Gastroesophageal sphincter (tissue), 4 donors: Measurements from ENCODE around the gene CPED1. TPM values are rescaled to one million over a fixed set of nuclear protein-coding genes. Genes with fewer than 3 reads are reported as not detected.

Source experiments
- ATAC-seq: fragments of 150-250 bp; one replicate; pipeline ENCODE4 v1.9.1; 2016; ENCODE audit warnings: mild to moderate bottlenecking, moderate library complexity
- H3K27ac ChIP-seq, 4 donors: fragments of 200-600 bp; sonication (generic) in 3 of 4; 1 replicate in 3 of 4; 2 replicates in 1 of 4; pipeline ENCODE4 v1.5.1; 2016 to 2019
- H3K27me3 ChIP-seq: fragments of 200-600 bp; sonication (generic); one replicate; pipeline ENCODE4 v1.5.1; 2019
- H3K36me3 ChIP-seq, 2 donors: fragments of 200-600 bp; sonication (generic); one replicate each; pipeline ENCODE4 v1.5.1; 2019; ENCODE audit warnings: control low read depth in 1 of 2
- H3K4me1 ChIP-seq, 3 donors: fragments of 200-600 bp; sonication (generic); 1 replicate in 2 of 3; 2 replicates in 1 of 3; pipeline ENCODE4 v1.5.1; 2016 to 2019; ENCODE audit warnings: control low read depth in 2 of 3
- H3K4me3 ChIP-seq, 2 donors: fragments of 200-600 bp; sonication (generic); one replicate each; pipeline ENCODE4 v1.5.1; 2019; ENCODE audit warnings: mild to moderate bottlenecking in 1 of 2, moderate library complexity in 1 of 2
- H3K9me3 ChIP-seq, 3 donors: fragments of 200-600 bp; sonication (generic); one replicate each; pipeline ENCODE4 v1.5.1; 2017 to 2019; ENCODE audit warnings: control low read depth in 2 of 3
- EP300 ChIP-seq: sonication (generic); formaldehyde crosslinking; IDR thresholded peaks from one replicate; pipeline ENCODE4 v1.6.1; 2017; ENCODE audit warnings: antibody characterized with exemption, mild to moderate bottlenecking
- POLR2A ChIP-seq, 2 donors: fragments of 450-650 bp; IDR thresholded peaks; one replicate each; pipeline ENCODE4 v1.6.1; 2017; ENCODE audit warnings: antibody characterized with exemption in 2 of 2, mild to moderate bottlenecking in 2 of 2, moderate library complexity in 1 of 2
- POLR2AphosphoS5 ChIP-seq: sonication (generic); formaldehyde crosslinking; IDR thresholded peaks from one replicate; pipeline ENCODE4 v1.6.1; 2017; ENCODE audit warnings: antibody characterized with exemption
- WGBS, 2 donors: methylation state at CpG; one replicate each; pipeline ENCODE4 v1.1.5; 2018; ENCODE audit warnings: low coverage in 1 of 2; 5-methylcytosine and 5-hydroxymethylcytosine counted together
- total RNA-seq, 4 donors: library from RNA; depleted of rRNA; stranded (reverse); fragments of >200 nt; gene quantifications; one replicate each; pipeline ENCODE4 v1.1.0, GENCODE V29; 2016
- TF ChIP-seq, protein P1 (sequence below), 4 experiments: fragments of 200-600 bp in 2 of 4; fragments of 450-650 bp in 2 of 4; sonication (generic) in 1 of 4; IDR thresholded peaks; one replicate each; pipeline ENCODE4 v1.5.1; 2017 to 2019; ENCODE audit warnings: antibody characterized with exemption in 4 of 4, mild to moderate bottlenecking in 2 of 4, moderate library complexity in 2 of 4

Gene CPED1
- 10 to 100 TPM; 35.1 to 97.7 (median 60.5) TPM for total RNA-seq

DNA sequence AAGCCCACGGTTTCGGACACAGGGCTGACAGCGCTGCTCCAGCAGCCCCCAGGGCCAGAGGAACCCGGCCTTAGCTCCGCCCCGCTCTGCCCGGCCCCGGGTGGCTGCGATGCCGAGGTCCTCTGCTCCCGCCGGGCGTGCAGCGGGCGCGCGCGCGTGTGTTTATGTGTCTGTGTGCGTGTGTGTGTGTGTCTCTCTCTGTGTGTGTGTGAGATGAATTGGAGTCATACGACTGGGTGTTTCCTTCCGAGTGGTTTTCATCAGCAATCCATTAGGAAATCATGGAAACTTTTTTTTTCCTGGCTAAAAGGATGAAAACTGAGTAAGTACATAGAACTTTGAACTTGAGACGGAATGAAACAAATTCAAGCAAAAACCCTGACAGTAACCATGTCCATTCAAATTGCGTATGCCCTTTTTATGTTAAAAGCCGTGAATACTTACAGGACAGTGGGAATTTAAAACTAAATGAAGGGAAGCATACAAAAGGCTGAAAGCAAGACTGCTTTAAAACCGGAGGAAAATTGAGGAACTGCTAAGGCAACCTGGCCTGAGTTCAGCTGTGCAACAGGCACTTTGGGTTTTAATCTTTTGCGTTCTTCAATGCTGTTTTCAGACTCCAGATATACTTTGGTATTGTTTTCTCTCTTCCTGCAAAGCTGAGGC lies at the start of gene CPED1:
TSS of gene CPED1 (plus strand) at position 121 of the 666 bp plus-strand sequence. CDS start 911 bp downstream, outside the sequence.
- peak; percentile 79 for ATAC-seq
- H3K4me1 ChIP-seq, result peaks cover 4 to 55% (median 6%) of the 10 kb centered on the region in 3 donors
- TF ChIP-seq POLR2AphosphoS5 (peak; percentile 80), EP300 (no peak), POLR2A (IDR thresholded peaks at IDR 0.05) (peak; percentile 15 to 16)
- TF ChIP-seq, protein P1, sequence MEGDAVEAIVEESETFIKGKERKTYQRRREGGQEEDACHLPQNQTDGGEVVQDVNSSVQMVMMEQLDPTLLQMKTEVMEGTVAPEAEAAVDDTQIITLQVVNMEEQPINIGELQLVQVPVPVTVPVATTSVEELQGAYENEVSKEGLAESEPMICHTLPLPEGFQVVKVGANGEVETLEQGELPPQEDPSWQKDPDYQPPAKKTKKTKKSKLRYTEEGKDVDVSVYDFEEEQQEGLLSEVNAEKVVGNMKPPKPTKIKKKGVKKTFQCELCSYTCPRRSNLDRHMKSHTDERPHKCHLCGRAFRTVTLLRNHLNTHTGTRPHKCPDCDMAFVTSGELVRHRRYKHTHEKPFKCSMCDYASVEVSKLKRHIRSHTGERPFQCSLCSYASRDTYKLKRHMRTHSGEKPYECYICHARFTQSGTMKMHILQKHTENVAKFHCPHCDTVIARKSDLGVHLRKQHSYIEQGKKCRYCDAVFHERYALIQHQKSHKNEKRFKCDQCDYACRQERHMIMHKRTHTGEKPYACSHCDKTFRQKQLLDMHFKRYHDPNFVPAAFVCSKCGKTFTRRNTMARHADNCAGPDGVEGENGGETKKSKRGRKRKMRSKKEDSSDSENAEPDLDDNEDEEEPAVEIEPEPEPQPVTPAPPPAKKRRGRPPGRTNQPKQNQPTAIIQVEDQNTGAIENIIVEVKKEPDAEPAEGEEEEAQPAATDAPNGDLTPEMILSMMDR (IDR thresholded peaks at IDR 0.05), result peak in 1 of 4 experiments; percentile 17
- no peaks in the 10 kb centered on the region for H3K27me3 ChIP-seq
- 0% methylated on average over 5 to 8 of the region's 27 CpGs for WGBS, 2 donors
- peak within 1 kb of the TSS; percentile 85 to 97 (median 90) for H3K27ac ChIP-seq
- H3K9me3 ChIP-seq, result no peaks in the 10 kb centered on the region
- no peaks in the 10 kb centered on the region for H3K36me3 ChIP-seq
- peak within 1 kb of the TSS; percentile 49 to 55 for H3K4me3 ChIP-seq

DNA sequence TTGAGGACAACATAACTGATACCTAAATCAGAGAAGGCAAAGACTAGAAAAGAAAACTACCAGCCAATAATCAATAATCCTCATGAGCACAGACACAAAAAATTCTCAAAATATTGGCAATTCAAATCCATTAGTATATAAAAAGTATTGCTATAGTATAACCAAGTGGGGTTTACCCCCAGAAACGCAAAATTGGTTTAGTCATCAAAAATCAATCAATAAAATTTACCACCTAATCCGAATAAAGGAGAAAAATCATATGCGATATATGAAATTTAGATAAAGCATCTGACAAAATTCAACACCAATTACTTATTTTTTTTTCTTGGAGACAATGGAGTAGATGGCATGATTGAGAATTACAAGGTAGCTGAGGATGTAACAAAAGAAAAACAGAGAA lies 49.2 kb upstream of the CPED1 start:
- Histone ChIP-seq H3K27me3 (no peaks in the 10 kb centered on the region), H3K36me3 (no peaks in the 10 kb centered on the region), H3K4me1 (no peaks in the 10 kb centered on the region), H3K9me3 (no peaks in the 10 kb centered on the region), H3K4me3 (no peak overlapping the region), H3K27ac (no peak overlapping the region)
- no peak for ATAC-seq
- TF ChIP-seq POLR2A (IDR thresholded peaks at IDR 0.05) (no peak), EP300 (no peak), POLR2AphosphoS5 (no peak)
- TF ChIP-seq, protein P1 (IDR thresholded peaks at IDR 0.05), result no peak
- 74 to 100% methylated on average over 1 to 3 of the region's 3 CpGs for WGBS, 2 donors

GRCh38 chr7:120941064-120941463 lies 47.4 kb upstream of the CPED1 start:
- ATAC-seq, result no peak
- no peaks in the 10 kb centered on the region for H3K36me3 ChIP-seq
- no peak overlapping the region for H3K4me3 ChIP-seq
- 13 to 17% methylated on average over 1 of the region's 1 CpG for WGBS, 2 donors
- no peak overlapping the region for H3K27ac ChIP-seq
- no peaks in the 10 kb centered on the region for H3K27me3 ChIP-seq
- H3K9me3 ChIP-seq, result no peaks in the 10 kb centered on the region
- H3K4me1 ChIP-seq, result no peaks in the 10 kb centered on the region
- TF ChIP-seq, protein P1 (IDR thresholded peaks at IDR 0.05), result peak in 2 of 4 experiments; percentile 10 to 18
- TF ChIP-seq EP300, result no peak

DNA sequence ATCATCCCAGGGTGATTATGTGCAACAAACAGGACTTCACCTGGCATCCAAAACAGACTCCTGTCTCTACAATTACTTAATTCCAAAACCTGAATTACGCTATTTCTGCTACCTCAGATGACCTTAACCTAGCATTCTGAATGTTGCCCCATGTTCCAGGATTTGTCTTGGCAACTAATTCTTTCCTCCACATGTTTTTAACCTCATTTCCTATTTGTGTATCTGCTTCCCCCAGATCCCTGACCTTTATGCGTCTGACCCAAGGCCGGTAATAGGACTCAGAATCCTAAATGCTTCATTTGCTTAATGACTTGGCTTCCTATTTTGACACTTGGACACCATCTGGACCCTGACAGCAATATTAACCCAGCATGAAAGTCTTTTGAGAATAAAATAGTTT lies 46.7 kb upstream of the CPED1 start:
- TF ChIP-seq, protein P1 (IDR thresholded peaks at IDR 0.05), result no peak
- TF ChIP-seq POLR2AphosphoS5, result peak; percentile 33
- Histone ChIP-seq H3K4me3 (no peak overlapping the region), H3K27me3 (no peaks in the 10 kb centered on the region), H3K4me1 (no peaks in the 10 kb centered on the region), H3K36me3 (no peaks in the 10 kb centered on the region), H3K27ac (peak overlapping the region in 1 of 4 donors; percentile 18), H3K9me3 (no peaks in the 10 kb centered on the region)
- ATAC-seq, result peak; percentile 55
- WGBS, 2 donors, result 38 to 47% methylated on average over 3 of the region's 3 CpGs

GRCh38 chr7:120942861-120943260 lies 45.6 kb upstream of the CPED1 start:
- Histone ChIP-seq H3K9me3 (no peaks in the 10 kb centered on the region), H3K36me3 (no peaks in the 10 kb centered on the region), H3K4me3 (no peak overlapping the region), H3K4me1 (no peaks in the 10 kb centered on the region), H3K27ac (no peak overlapping the region), H3K27me3 (no peaks in the 10 kb centered on the region)
- WGBS, 2 donors, result 80 to 100% methylated on average over 1 of the region's 1 CpG
- TF ChIP-seq, protein P1 (IDR thresholded peaks at IDR 0.05), result no peak
- TF ChIP-seq POLR2A (IDR thresholded peaks at IDR 0.05) (no peak), EP300 (no peak), POLR2AphosphoS5 (no peak)
- ATAC-seq, result no peak
